CD14-positive monocyte (primary cell): ENCODE data around the gene ANAPC7. TPM values are rescaled to one million over a fixed set of nuclear protein-coding genes. Genes with fewer than 3 reads are reported as not detected.
A peak's percentile ranks its signal among the peaks of the same experiment; 100 is the strongest.

ENCODE experiments used
- DNase-seq, 3 donors: peaks; one replicate each; pipeline ENCODE4 v3.0.0-alpha.2; 2011 to 2022
- H2AFZ ChIP-seq: 2 replicates; pipeline ENCODE4 v1.6.0; 2012; ENCODE audit warnings: mild to moderate bottlenecking, low read depth, low read length, inconsistent platforms; ENCODE audit not compliant: insufficient read depth, poor library complexity, severe bottlenecking
- H3K27ac ChIP-seq, 2 donors: 1 replicate in 1 of 2; 2 replicates in 1 of 2; pipeline ENCODE4 v1.5.1; 2012 to 2013; ENCODE audit warnings: low read length in 2 of 2, control low read depth in 1 of 2, inconsistent platforms in 1 of 2, low read depth in 1 of 2, mild to moderate bottlenecking in 1 of 2
- H3K27me3 ChIP-seq, 2 donors: one replicate each; pipeline versions ENCODE4 v1.6.0 to v1.6.1; 2011 to 2013; ENCODE audit warnings: low read length in 2 of 2; ENCODE audit not compliant: control insufficient read depth in 2 of 2, insufficient read depth in 2 of 2
- H3K36me3 ChIP-seq, 2 donors: replicated peaks in 1 of 2; 1 replicate in 1 of 2; 2 replicates in 1 of 2; pipeline versions ENCODE4 v1.5.1 to v1.6.1; 2012 to 2013; ENCODE audit warnings: low read length in 2 of 2, control low read depth in 1 of 2, inconsistent platforms in 1 of 2, mild to moderate bottlenecking in 1 of 2; ENCODE audit not compliant: insufficient read depth in 2 of 2, control insufficient read depth in 1 of 2
- H3K4me1 ChIP-seq, 2 donors: 1 replicate in 1 of 2; 2 replicates in 1 of 2; pipeline versions ENCODE4 v1.5.1 to v1.6.1; 2012 to 2013; ENCODE audit warnings: low read length in 2 of 2, control low read depth in 1 of 2, inconsistent platforms in 1 of 2, mild to moderate bottlenecking in 1 of 2, moderate library complexity in 1 of 2; ENCODE audit not compliant: insufficient read depth in 2 of 2, control insufficient read depth in 1 of 2
- H3K4me2 ChIP-seq: replicated peaks from 2 replicates; pipeline ENCODE3; 2012; ENCODE audit warnings: low read length, moderate library complexity, mild to moderate bottlenecking; ENCODE audit not compliant: poor library complexity, severe bottlenecking; ENCODE audit errors: extremely low read depth
- H3K4me3 ChIP-seq, 3 experiments: fragments of 200-600 bp in 1 of 3; sonication (generic) in 1 of 3; replicated peaks in 1 of 3; 1 replicate in 2 of 3; 2 replicates in 1 of 3; pipeline ENCODE4 v1.5.1; 2011 to 2013; ENCODE audit warnings: low read length in 3 of 3, mild to moderate bottlenecking in 3 of 3, control low read depth in 2 of 3, low read depth in 2 of 3, inconsistent platforms in 1 of 3, moderate library complexity in 1 of 3
- H3K79me2 ChIP-seq: 2 replicates; pipeline ENCODE4 v1.6.0; 2012; ENCODE audit warnings: mild to moderate bottlenecking, control low read depth, inconsistent platforms, low read length, moderate library complexity; ENCODE audit not compliant: insufficient read depth
- H3K9ac ChIP-seq: 2 replicates; pipeline ENCODE4 v1.6.0; 2017; ENCODE audit warnings: low read length, mild to moderate bottlenecking; ENCODE audit not compliant: insufficient read depth, poor library complexity, severe bottlenecking
- H3K9me3 ChIP-seq, 2 donors: replicated peaks in 1 of 2; 1 replicate in 1 of 2; 2 replicates in 1 of 2; pipeline versions ENCODE4 v1.5.1 to v1.6.1; 2012 to 2013; ENCODE audit warnings: low read length in 2 of 2, control low read depth in 1 of 2; ENCODE audit not compliant: control insufficient read depth in 1 of 2, insufficient read depth in 1 of 2
- H4K20me1 ChIP-seq: 2 replicates; pipeline ENCODE4 v1.6.0; 2012; ENCODE audit warnings: mild to moderate bottlenecking, low read length, control low read depth, moderate library complexity; ENCODE audit not compliant: insufficient read depth
- H3K27ac Mint-ChIP-seq, 7 donors: one replicate each; pipeline ENCODE4 v1.8.0; 2020; ENCODE audit warnings: mild to moderate bottlenecking in 7 of 7, mixed read lengths in 7 of 7, moderate library complexity in 6 of 7, inconsistent platforms in 2 of 7
- H3K27me3 Mint-ChIP-seq, 3 donors: one replicate each; pipeline ENCODE4 v1.8.0; 2021 to 2022; ENCODE audit warnings: low read depth in 3 of 3, mild to moderate bottlenecking in 3 of 3, mixed read lengths in 3 of 3, moderate library complexity in 3 of 3, inconsistent platforms in 1 of 3
- H3K36me3 Mint-ChIP-seq, 2 donors: one replicate each; pipeline ENCODE4 v1.8.0; 2020; ENCODE audit warnings: mixed read lengths in 2 of 2, inconsistent platforms in 1 of 2, mild to moderate bottlenecking in 1 of 2
- H3K4me1 Mint-ChIP-seq: one replicate; pipeline ENCODE4 v1.8.0; 2020; ENCODE audit warnings: mild to moderate bottlenecking, mixed read lengths
- H3K4me3 Mint-ChIP-seq, 2 donors: one replicate each; pipeline ENCODE4 v1.8.0; 2020; ENCODE audit warnings: mild to moderate bottlenecking in 2 of 2, mixed read lengths in 2 of 2, moderate library complexity in 1 of 2
- H3K9me3 Mint-ChIP-seq, 7 donors: one replicate each; pipeline ENCODE4 v1.8.0; 2020 to 2022; ENCODE audit warnings: mixed read lengths in 7 of 7, mild to moderate bottlenecking in 6 of 7, moderate library complexity in 6 of 7, inconsistent platforms in 2 of 7
- CTCF ChIP-seq: fragments of 200-600 bp; IDR thresholded peaks from one replicate; pipeline ENCODE4 v1.8.0; 2022; ENCODE audit warnings: antibody characterized with exemption, mild to moderate bottlenecking
- WGBS: methylation state at CpG from one replicate; pipeline ENCODE4 v1.1.5; 2013; ENCODE audit warnings: missing lambda C conversion rate; ENCODE audit not compliant: insufficient coverage; 5-methylcytosine and 5-hydroxymethylcytosine counted together
- intact Hi-C, 2 donors: fragments of 100-400 bp; cut with micrococcal nuclease; formaldehyde crosslinking; loops; one replicate each; pipeline versions ENCODE4 v1.15.0 to v1.15.1; 2023
- polyA plus RNA-seq, 3 donors: library from polyadenylated mRNA; depleted of rRNA in 1 of 3; unstranded in 2 of 3; stranded (reverse) in 1 of 3; fragments of 300-500 nt in 2 of 3; fragments of >200 nt in 1 of 3; fragmentation: Illumina TruSeq in 2 of 3; gene quantifications; 1 replicate in 2 of 3; 2 replicates in 1 of 3; pipeline ENCODE4 v1.2.3, GENCODE V29; 2012 to 2021

ANAPC7 gene
- polyA plus RNA-seq, 3 donors, result 12.9 to 41.6 (median 17.2) TPM

DNA sequence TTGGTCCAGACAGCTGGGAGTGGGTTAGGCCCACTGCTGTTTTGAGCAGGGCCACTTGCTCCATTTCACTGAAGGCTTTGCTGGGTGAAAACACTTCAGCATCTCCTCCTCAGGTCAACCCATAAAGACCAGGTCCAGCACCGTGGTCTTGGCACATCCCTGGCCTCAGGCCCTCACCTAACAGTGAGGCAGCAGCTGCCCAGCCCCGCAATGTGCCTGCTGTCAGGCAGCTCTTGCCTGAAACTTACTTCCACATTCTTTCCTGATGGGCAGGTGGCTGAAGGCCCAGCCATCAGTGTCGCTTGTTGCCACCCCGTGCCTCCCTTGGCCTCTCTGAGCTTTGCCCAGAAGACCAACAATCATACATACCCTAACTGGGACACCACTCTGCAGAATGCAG, 54.4 kb downstream of the ANAPC7 start:
- H3K9me3 Mint-ChIP-seq, result no peaks in the 10 kb centered on the region
- peaks cover 63 to 69% of the 10 kb centered on the region in 2 donors for H3K36me3 Mint-ChIP-seq
- Histone ChIP-seq H3K4me2 (no peak overlapping the region), H4K20me1 (peaks cover 58% of the 10 kb centered on the region), H3K9ac (no peak overlapping the region), H3K4me1 (peaks cover 32 to 36% of the 10 kb centered on the region in 2 donors), H3K4me3 (no peak overlapping the region), H3K79me2 (no peaks in the 10 kb centered on the region), H2AFZ (no peak overlapping the region), H3K9me3 (no peaks in the 10 kb centered on the region), H3K27ac (peak overlapping the region in 1 of 2 donors; percentile 48), H3K36me3 (peaks cover 46 to 73% of the 10 kb centered on the region in 2 donors), H3K27me3 (no peaks in the 10 kb centered on the region)
- intact Hi-C loops, result no loop called here
- WGBS, result 16% methylated on average over 4 of the region's 4 CpGs
- TF ChIP-seq CTCF, result no peak
- H3K4me1 Mint-ChIP-seq, result peaks cover 44% of the 10 kb centered on the region
- H3K27me3 Mint-ChIP-seq, result no peaks in the 10 kb centered on the region
- no peak overlapping the region for H3K4me3 Mint-ChIP-seq
- H3K27ac Mint-ChIP-seq, result peak overlapping the region in 3 of 7 donors; percentile 43 to 69 (median 67)
- no peak for DNase-seq

DNA sequence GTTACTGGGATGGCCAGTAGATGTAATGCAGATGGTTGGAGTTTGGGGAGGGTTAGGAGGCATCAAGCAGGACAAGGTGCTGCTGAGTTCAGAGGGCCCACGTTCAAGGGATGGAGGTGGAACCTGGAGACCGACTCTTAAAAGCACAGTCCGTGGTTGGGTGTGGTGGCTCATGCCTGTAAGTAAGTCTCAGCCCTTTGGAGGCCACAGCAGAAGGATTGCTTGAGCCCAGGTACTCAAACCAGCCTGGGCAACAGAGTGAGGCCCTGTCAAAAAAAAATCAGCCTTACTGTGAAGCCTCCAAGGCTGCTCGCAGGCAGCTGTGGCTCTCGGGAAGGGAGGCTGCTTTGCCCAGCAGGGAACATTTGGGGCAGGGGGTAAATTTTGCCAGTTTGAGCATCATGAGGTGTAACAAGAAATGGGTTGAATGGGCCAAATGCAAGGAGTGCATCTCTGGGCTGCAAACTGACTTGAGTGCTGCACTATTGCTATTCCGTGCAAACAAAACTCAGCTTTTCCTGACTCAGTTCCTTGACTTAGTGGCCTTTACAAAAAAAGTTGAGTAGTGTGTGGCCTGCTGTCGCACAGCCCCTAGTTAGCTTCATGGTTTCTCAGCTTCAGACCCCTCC, 55.0 kb downstream of the ANAPC7 start:
- H3K9me3 ChIP-seq, result no peaks in the 10 kb centered on the region
- peaks cover 63% of the 10 kb centered on the region for H4K20me1 ChIP-seq
- Mint-ChIP-seq H3K9me3 (no peaks in the 10 kb centered on the region), H3K27me3 (no peaks in the 10 kb centered on the region), H3K4me3 (no peak overlapping the region), H3K36me3 (peaks cover 68 to 74% of the 10 kb centered on the region in 2 donors), H3K4me1 (peaks cover 40% of the 10 kb centered on the region), H3K27ac (peak overlapping the region in 2 of 7 donors; percentile 43 to 72)
- no peak overlapping the region for H3K4me3 ChIP-seq
- no peak for TF ChIP-seq CTCF
- intact Hi-C loops, result no loop called here
- H3K27me3 ChIP-seq, result no peaks in the 10 kb centered on the region
- no peak overlapping the region for H2AFZ ChIP-seq
- H3K36me3 ChIP-seq, result peaks cover 51 to 79% of the 10 kb centered on the region in 2 donors
- no peak overlapping the region for H3K4me2 ChIP-seq
- no peaks in the 10 kb centered on the region for H3K79me2 ChIP-seq
- no peak overlapping the region for H3K9ac ChIP-seq
- peaks cover 31 to 33% of the 10 kb centered on the region in 2 donors for H3K4me1 ChIP-seq
- WGBS, result 91% methylated on average over 6 of the region's 7 CpGs
- H3K27ac ChIP-seq, result no peak overlapping the region
- no peak for DNase-seq
